HepG2 (cell line): ENCODE results near the gene DHX58. TPM values are rescaled to one million over a fixed set of nuclear protein-coding genes. Genes with fewer than 3 reads are reported as not detected.

Experiments
- CEBPB ChIP-seq: IDR thresholded peaks from 2 replicates; pipeline ENCODE4 v1.6.1; 2011; ENCODE audit warnings: low read depth, low read length, improper control_type of control experiment, borderline replicate concordance
- IKZF1 ChIP-seq: fragments of 450-650 bp; IDR thresholded peaks from 2 replicates; pipeline ENCODE4 v1.7.1; 2016
- KLF15 ChIP-seq: sonication (generic); formaldehyde crosslinking; IDR thresholded peaks from 2 replicates; pipeline ENCODE4 v1.8.1; 2023; ENCODE audit warnings: borderline replicate concordance, mild to moderate bottlenecking, inconsistent platforms, missing genetic modification reagents, mixed read lengths
- RARG ChIP-seq: sonication (generic); formaldehyde crosslinking; IDR thresholded peaks from 2 replicates; pipeline ENCODE4 v1.4.0; 2020; ENCODE audit warnings: low read depth, mild to moderate bottlenecking, missing genetic modification reagents
- RFX3 ChIP-seq: IDR thresholded peaks from 2 replicates; pipeline ENCODE4 v1.6.1; 2016; ENCODE audit warnings: missing biosample characterization, missing genetic modification reagents
- SP1 ChIP-seq, 2 experiments: fragments of 450-650 bp in 1 of 2; sonication (generic) in 1 of 2; formaldehyde crosslinking in 1 of 2; IDR thresholded peaks; 2 replicates each; pipeline versions ENCODE4 v1.4.0 to v1.6.1; 2016 to 2020; ENCODE audit warnings: missing genetic modification reagents in 1 of 2
- TCF7 ChIP-seq: sonication (generic); IDR thresholded peaks from 2 replicates; pipeline ENCODE4 v1.6.1; 2016; ENCODE audit warnings: antibody characterized with exemption, low read depth
- TEF ChIP-seq: sonication (generic); formaldehyde crosslinking; IDR thresholded peaks from 2 replicates; pipeline ENCODE4 v1.5.0; 2020; ENCODE audit warnings: missing genetic modification reagents
- THAP11 ChIP-seq: IDR thresholded peaks from 2 replicates; pipeline ENCODE4 v1.6.1; 2016; ENCODE audit warnings: missing biosample characterization, missing genetic modification reagents
- TRIM22 ChIP-seq: fragments of 450-650 bp; IDR thresholded peaks from 2 replicates; pipeline ENCODE4 v1.6.1; 2017
- ZFP36L1 ChIP-seq: sonication (generic); formaldehyde crosslinking; IDR thresholded peaks from 2 replicates; pipeline ENCODE4 v1.8.0; 2022; ENCODE audit warnings: mild to moderate bottlenecking, missing genetic modification reagents, moderate library complexity
- ZNF3 ChIP-seq: IDR thresholded peaks from 2 replicates; pipeline ENCODE4 v1.7.0; 2017; ENCODE audit warnings: inconsistent platforms
- ZNF331 ChIP-seq: sonication (generic); formaldehyde crosslinking; IDR thresholded peaks from 2 replicates; pipeline ENCODE4 v1.4.0; 2020; ENCODE audit warnings: missing genetic modification reagents
- ZNF441 ChIP-seq: sonication (generic); formaldehyde crosslinking; IDR thresholded peaks from 2 replicates; pipeline ENCODE4 v1.7.0; 2021; ENCODE audit warnings: missing genetic modification reagents, borderline replicate concordance
- ZNF468 ChIP-seq: sonication (generic); formaldehyde crosslinking; IDR thresholded peaks from 2 replicates; pipeline ENCODE4 v1.8.0; 2022; ENCODE audit warnings: mild to moderate bottlenecking, moderate library complexity, missing genetic modification reagents
- ZNF563 ChIP-seq: sonication (generic); formaldehyde crosslinking; IDR thresholded peaks from 2 replicates; pipeline ENCODE4 v1.8.0; 2022; ENCODE audit warnings: mild to moderate bottlenecking, moderate library complexity, missing genetic modification reagents
- polyA plus RNA-seq, 8 experiments: library from polyadenylated mRNA; depleted of rRNA in 3 of 8; stranded (reverse) in 7 of 8; unstranded in 1 of 8; fragments of >200 nt; fragmentation: Illumina TruSeq in 4 of 8; extraction: Trizol in 4 of 8; gene quantifications; 2 replicates each; pipeline versions ENCODE4 v1.2.1 to v1.2.3, GENCODE V29; 2011 to 2016; ENCODE audit warnings: low read depth in 4 of 8, missing spikeins in 1 of 8, mixed read lengths in 1 of 8; ENCODE audit not compliant: insufficient read depth in 1 of 8
- total RNA-seq, 5 experiments: library from RNA; depleted of rRNA; stranded (reverse); fragments of >200 nt; fragmentation: Illumina TruSeq; extraction: Trizol; gene quantifications; 2 replicates each; pipeline ENCODE4 v1.2.3, GENCODE V29; 2016; ENCODE audit warnings: low read depth in 1 of 5
- TF ChIP-seq, protein P1 (sequence below): sonication (generic); formaldehyde crosslinking; IDR thresholded peaks from 2 replicates; pipeline ENCODE4 v1.5.1; 2020; ENCODE audit warnings: mild to moderate bottlenecking, missing genetic modification reagents
- TF ChIP-seq, protein P2 (sequence below): sonication (generic); formaldehyde crosslinking; IDR thresholded peaks from 2 replicates; pipeline ENCODE4 v1.4.0; 2020; ENCODE audit warnings: low read depth, missing genetic modification reagents
- TF ChIP-seq, protein P3 (sequence below): IDR thresholded peaks from 2 replicates; pipeline ENCODE4 v1.6.1; 2016; ENCODE audit warnings: low read depth, borderline replicate concordance
- TF ChIP-seq, protein P4 (sequence below): sonication (generic); formaldehyde crosslinking; IDR thresholded peaks from 2 replicates; pipeline ENCODE4 v1.8.1; 2023; ENCODE audit warnings: mild to moderate bottlenecking, missing genetic modification reagents

The DHX58 gene
- total and polyA plus RNA-seq, 2 of the 13 experiments (the other 11 are each of a cell fraction or from before 2014, with no cell fraction given), result 6.7 to 7.8 TPM

- TF ChIP-seq, protein P1, sequence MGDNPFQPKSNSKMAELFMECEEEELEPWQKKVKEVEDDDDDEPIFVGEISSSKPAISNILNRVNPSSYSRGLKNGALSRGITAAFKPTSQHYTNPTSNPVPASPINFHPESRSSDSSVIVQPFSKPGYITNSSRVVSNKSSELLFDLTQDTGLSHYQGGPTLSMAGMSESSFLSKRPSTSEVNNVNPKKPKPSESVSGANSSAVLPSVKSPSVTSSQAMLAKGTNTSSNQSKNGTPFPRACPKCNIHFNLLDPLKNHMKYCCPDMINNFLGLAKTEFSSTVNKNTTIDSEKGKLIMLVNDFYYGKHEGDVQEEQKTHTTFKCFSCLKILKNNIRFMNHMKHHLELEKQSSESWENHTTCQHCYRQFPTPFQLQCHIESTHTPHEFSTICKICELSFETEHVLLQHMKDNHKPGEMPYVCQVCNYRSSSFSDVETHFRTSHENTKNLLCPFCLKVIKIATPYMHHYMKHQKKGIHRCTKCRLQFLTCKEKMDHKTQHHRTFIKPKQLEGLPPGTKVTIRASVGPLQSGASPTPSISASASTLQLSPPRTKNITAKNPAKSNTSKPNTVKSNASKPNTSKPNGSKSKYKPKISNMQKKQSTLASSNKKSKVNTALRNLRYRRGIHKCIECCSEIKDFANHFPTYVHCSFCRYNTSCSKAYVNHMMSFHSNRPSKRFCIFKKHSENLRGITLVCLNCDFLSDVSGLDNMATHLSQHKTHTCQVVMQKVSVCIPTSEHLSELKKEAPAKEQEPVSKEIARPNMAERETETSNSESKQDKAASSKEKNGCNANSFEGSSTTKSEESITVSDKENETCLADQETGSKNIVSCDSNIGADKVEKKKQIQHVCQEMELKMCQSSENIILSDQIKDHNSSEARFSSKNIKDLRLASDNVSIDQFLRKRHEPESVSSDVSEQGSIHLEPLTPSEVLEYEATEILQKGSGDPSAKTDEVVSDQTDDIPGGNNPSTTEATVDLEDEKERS (CRISPR knock-in tag), result no peak
- TF ChIP-seq SP1 (IDR thresholded peaks at IDR 0.05), result no peak
- peak; percentile 47; the same call in 1 of the 2 replicates for TF ChIP-seq SP1 (CRISPR knock-in tag; IDR thresholded peaks at IDR 0.05)
- 0 out of 2 replicates have a peak, but pooled peaks have one; percentile 32 for TF ChIP-seq ZFP36L1 (CRISPR knock-in tag)
- TF ChIP-seq, protein P2, sequence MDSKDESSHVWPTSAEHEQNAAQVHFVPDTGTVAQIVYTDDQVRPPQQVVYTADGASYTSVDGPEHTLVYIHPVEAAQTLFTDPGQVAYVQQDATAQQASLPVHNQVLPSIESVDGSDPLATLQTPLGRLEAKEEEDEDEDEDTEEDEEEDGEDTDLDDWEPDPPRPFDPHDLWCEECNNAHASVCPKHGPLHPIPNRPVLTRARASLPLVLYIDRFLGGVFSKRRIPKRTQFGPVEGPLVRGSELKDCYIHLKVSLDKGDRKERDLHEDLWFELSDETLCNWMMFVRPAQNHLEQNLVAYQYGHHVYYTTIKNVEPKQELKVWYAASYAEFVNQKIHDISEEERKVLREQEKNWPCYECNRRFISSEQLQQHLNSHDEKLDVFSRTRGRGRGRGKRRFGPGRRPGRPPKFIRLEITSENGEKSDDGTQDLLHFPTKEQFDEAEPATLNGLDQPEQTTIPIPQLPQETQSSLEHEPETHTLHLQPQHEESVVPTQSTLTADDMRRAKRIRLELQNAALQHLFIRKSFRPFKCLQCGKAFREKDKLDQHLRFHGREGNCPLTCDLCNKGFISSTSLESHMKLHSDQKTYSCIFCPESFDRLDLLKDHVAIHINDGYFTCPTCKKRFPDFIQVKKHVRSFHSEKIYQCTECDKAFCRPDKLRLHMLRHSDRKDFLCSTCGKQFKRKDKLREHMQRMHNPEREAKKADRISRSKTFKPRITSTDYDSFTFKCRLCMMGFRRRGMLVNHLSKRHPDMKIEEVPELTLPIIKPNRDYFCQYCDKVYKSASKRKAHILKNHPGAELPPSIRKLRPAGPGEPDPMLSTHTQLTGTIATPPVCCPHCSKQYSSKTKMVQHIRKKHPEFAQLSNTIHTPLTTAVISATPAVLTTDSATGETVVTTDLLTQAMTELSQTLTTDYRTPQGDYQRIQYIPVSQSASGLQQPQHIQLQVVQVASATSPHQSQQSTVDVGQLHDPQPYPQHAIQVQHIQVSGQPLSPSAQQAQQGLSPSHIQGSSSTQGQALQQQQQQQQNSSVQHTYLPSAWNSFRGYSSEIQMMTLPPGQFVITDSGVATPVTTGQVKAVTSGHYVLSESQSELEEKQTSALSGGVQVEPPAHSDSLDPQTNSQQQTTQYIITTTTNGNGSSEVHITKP, result no peak
- TF ChIP-seq KLF15, result no peak
- no peak for TF ChIP-seq RFX3
- TF ChIP-seq CEBPB, result no peak
- TF ChIP-seq, protein P3, sequence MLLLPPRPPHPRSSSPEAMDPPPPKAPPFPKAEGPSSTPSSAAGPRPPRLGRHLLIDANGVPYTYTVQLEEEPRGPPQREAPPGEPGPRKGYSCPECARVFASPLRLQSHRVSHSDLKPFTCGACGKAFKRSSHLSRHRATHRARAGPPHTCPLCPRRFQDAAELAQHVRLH (CRISPR knock-in tag), result peak; percentile 96
- no peak for TF ChIP-seq ZNF468 (CRISPR knock-in tag)
- TF ChIP-seq ZNF3 (CRISPR knock-in tag), result no peak
- TF ChIP-seq TCF7, result no peak
- peak; percentile 29; the same call in 1 of the 2 replicates for TF ChIP-seq ZNF331
- no peak for TF ChIP-seq TEF
- peak; percentile 23; the same call in 1 of the 2 replicates for TF ChIP-seq ZNF563
- TF ChIP-seq TRIM22, result no peak
- TF ChIP-seq RARG (CRISPR knock-in tag), result no peak
- TF ChIP-seq, protein P4, sequence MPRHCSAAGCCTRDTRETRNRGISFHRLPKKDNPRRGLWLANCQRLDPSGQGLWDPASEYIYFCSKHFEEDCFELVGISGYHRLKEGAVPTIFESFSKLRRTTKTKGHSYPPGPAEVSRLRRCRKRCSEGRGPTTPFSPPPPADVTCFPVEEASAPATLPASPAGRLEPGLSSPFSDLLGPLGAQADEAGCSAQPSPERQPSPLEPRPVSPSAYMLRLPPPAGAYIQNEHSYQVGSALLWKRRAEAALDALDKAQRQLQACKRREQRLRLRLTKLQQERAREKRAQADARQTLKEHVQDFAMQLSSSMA (CRISPR knock-in tag), result no peak
- TF ChIP-seq IKZF1, result no peak
- TF ChIP-seq THAP11 (CRISPR knock-in tag), result peak; percentile 55; the same call in 1 of the 2 replicates
- no peak for TF ChIP-seq ZNF441 (CRISPR knock-in tag)
Measured at GRCh38 chr17:42101513-42102292, 10.8 kb downstream of the DHX58 start (continued).
